ENCODE data around the gene GPR37. TPM values are rescaled to one million over a fixed set of nuclear protein-coding genes. Genes with fewer than 3 reads are reported as not detected.

The GPR37 gene
- total RNA-seq, 1 experiment from 2014 or later: 10.5 TPM

DNA sequence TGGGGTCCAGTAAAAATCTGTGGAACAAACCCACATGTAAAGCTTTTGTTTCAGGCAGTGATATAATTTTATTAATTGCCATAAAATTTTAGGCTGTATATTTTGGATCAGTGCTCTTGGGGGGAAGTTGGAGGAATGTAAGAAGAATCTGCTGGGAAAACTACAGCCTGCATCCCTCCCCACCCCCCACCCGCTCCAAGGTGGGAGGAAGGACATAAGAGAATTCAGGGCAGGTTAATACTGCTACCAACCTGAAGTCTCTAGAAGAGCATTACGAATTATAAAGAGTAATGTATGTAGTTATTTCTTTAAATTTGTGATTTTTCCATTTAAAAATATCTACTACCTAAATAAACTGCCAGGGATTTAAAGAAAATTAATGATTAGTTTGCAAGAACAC, 47.2 kb upstream of the GPR37 start:
- no peak overlapping the region for H3K9ac ChIP-seq (ENCODE audit: low read length)
- POLR2A ChIA-PET (ENCODE audit: unreplicated experiment): no interaction called here
- no peaks in the 10 kb centered on the region for H3K36me3 ChIP-seq (ENCODE audit: low read depth, low read length)
- H3F3A ChIP-seq (ENCODE audit: low read length, unreplicated experiment): no peaks in the 10 kb centered on the region
- DNase-seq (no peak), ATAC-seq (no peak)
- intact Hi-C loops (cut with micrococcal nuclease): no loop called here
- CTCF ChIA-PET: no interaction called here
- H3K79me2 ChIP-seq (ENCODE audit: low read length): no peaks in the 10 kb centered on the region
- TF ChIP-seq EZH2phosphoT487 (IDR thresholded peaks at IDR 0.05; ENCODE audit: borderline replicate concordance, low read length) (no peak), EZH2 (IDR thresholded peaks at IDR 0.05; ENCODE audit: low read length, unreplicated experiment) (no peak)
- TF ChIP-seq, protein P1, sequence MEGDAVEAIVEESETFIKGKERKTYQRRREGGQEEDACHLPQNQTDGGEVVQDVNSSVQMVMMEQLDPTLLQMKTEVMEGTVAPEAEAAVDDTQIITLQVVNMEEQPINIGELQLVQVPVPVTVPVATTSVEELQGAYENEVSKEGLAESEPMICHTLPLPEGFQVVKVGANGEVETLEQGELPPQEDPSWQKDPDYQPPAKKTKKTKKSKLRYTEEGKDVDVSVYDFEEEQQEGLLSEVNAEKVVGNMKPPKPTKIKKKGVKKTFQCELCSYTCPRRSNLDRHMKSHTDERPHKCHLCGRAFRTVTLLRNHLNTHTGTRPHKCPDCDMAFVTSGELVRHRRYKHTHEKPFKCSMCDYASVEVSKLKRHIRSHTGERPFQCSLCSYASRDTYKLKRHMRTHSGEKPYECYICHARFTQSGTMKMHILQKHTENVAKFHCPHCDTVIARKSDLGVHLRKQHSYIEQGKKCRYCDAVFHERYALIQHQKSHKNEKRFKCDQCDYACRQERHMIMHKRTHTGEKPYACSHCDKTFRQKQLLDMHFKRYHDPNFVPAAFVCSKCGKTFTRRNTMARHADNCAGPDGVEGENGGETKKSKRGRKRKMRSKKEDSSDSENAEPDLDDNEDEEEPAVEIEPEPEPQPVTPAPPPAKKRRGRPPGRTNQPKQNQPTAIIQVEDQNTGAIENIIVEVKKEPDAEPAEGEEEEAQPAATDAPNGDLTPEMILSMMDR (conservative IDR thresholded peaks at IDR 0.05; ENCODE audit: low read depth, low read length): no peak
- H3K9me2 ChIP-seq (replicated peaks; ENCODE audit: low read length): no peaks in the 10 kb centered on the region
- H4K20me1 ChIP-seq (ENCODE audit: low read length): no peaks in the 10 kb centered on the region
- H3K4me2 ChIP-seq (ENCODE audit: low read length): no peak overlapping the region
- no TSS peak for BruUV-seq (replicated peaks)
- H3K9me3 ChIP-seq (ENCODE audit: low read length): no peaks in the 10 kb centered on the region
- H3K27me3 ChIP-seq (ENCODE audit: low read length): no peaks in the 10 kb centered on the region
- no peaks in the 10 kb centered on the region for H3K4me1 ChIP-seq (ENCODE audit: insufficient read depth, low read length)
- H2AFZ ChIP-seq (ENCODE audit: low read length): no peak overlapping the region
- H3K4me3 ChIP-seq (ENCODE audit: low read length): no peak overlapping the region
- no peak overlapping the region for H3K27ac ChIP-seq (ENCODE audit: low read length)

DNA sequence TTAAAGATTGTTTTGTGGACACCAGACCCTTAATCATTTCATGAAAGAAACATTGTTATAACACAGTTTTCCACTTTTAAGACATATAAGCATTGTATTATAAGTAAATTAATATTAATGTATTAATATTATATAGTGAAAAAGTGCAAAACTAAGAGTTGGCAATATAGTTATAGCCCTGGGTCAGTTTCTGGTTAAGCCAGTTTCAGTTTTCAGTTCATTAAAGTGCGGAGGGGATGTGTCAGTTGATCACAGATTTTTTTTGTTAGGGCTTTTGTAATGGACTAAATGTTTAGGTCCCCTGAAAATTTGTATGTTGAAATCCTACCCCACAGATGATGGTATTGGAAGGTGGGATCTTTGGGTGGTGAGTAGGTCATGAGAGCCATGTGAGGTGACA, 45.7 kb upstream of the GPR37 start:
- Histone ChIP-seq H2AFZ (ENCODE audit: low read length) (no peak overlapping the region), H4K20me1 (ENCODE audit: low read length) (no peaks in the 10 kb centered on the region), H3K27ac (ENCODE audit: low read length) (no peak overlapping the region), H3K9me2 (replicated peaks; ENCODE audit: low read length) (no peaks in the 10 kb centered on the region), H3K4me3 (ENCODE audit: low read length) (no peak overlapping the region), H3K79me2 (ENCODE audit: low read length) (no peaks in the 10 kb centered on the region), H3K9ac (ENCODE audit: low read length) (no peak overlapping the region), H3K27me3 (ENCODE audit: low read length) (no peaks in the 10 kb centered on the region), H3K4me1 (ENCODE audit: insufficient read depth, low read length) (no peaks in the 10 kb centered on the region), H3F3A (ENCODE audit: low read length, unreplicated experiment) (no peaks in the 10 kb centered on the region), H3K4me2 (ENCODE audit: low read length) (no peak overlapping the region), H3K36me3 (ENCODE audit: low read depth, low read length) (no peaks in the 10 kb centered on the region), H3K9me3 (ENCODE audit: low read length) (no peaks in the 10 kb centered on the region)
- ATAC-seq: no peak
- no peak for TF ChIP-seq EZH2 (IDR thresholded peaks at IDR 0.05; ENCODE audit: low read length, unreplicated experiment)
- no peak for TF ChIP-seq EZH2phosphoT487 (IDR thresholded peaks at IDR 0.05; ENCODE audit: borderline replicate concordance, low read length)
- TF ChIP-seq, protein P1 (conservative IDR thresholded peaks at IDR 0.05; ENCODE audit: low read depth, low read length): no peak
- POLR2A ChIA-PET (ENCODE audit: unreplicated experiment): no interaction called here
- no TSS peak for BruUV-seq (replicated peaks)
- CTCF ChIA-PET: no interaction called here
- intact Hi-C loops (cut with micrococcal nuclease): no loop called here
- no peak for DNase-seq

DNA sequence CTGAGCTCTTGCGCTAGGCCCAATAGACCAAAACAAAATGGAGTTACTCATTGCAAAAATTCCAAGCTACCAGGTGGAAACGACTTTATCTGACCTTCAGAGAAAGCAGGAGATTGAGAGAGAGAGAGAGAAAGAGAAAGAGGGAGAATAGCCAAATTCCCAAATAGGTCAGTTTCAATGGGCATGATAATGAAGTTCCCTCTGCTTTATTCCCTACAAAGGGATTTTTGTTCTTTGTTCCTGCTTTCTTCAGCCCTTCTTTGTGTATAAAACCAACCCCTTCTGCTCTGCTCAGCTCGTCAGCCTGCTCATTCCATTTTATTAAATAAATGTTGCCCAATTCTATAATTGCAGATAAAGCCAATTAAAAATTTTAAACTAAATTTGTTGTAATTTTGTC, 45.0 kb upstream of the GPR37 start:
- Histone ChIP-seq H3K27me3 (ENCODE audit: low read length) (no peaks in the 10 kb centered on the region), H3K36me3 (ENCODE audit: low read depth, low read length) (no peaks in the 10 kb centered on the region), H3K79me2 (ENCODE audit: low read length) (no peaks in the 10 kb centered on the region), H3K4me1 (ENCODE audit: insufficient read depth, low read length) (no peaks in the 10 kb centered on the region), H4K20me1 (ENCODE audit: low read length) (no peaks in the 10 kb centered on the region), H2AFZ (ENCODE audit: low read length) (no peak overlapping the region), H3F3A (ENCODE audit: low read length, unreplicated experiment) (no peaks in the 10 kb centered on the region), H3K9me2 (replicated peaks; ENCODE audit: low read length) (no peaks in the 10 kb centered on the region), H3K9ac (ENCODE audit: low read length) (no peak overlapping the region), H3K4me2 (ENCODE audit: low read length) (no peak overlapping the region), H3K9me3 (ENCODE audit: low read length) (no peaks in the 10 kb centered on the region), H3K27ac (ENCODE audit: low read length) (no peak overlapping the region), H3K4me3 (ENCODE audit: low read length) (no peak overlapping the region)
- intact Hi-C loops (cut with micrococcal nuclease): no loop called here
- ChIA-PET CTCF (no interaction called here), POLR2A (ENCODE audit: unreplicated experiment) (no interaction called here)
- DNase-seq: no peak
- TF ChIP-seq EZH2 (IDR thresholded peaks at IDR 0.05; ENCODE audit: low read length, unreplicated experiment) (no peak), EZH2phosphoT487 (IDR thresholded peaks at IDR 0.05; ENCODE audit: borderline replicate concordance, low read length) (no peak)
- TF ChIP-seq, protein P1 (conservative IDR thresholded peaks at IDR 0.05; ENCODE audit: low read depth, low read length): no peak
- no peak for ATAC-seq
- BruUV-seq (replicated peaks): no TSS peak
